ENCODE results near the gene NRG2.

NRG2 gene

DNA sequence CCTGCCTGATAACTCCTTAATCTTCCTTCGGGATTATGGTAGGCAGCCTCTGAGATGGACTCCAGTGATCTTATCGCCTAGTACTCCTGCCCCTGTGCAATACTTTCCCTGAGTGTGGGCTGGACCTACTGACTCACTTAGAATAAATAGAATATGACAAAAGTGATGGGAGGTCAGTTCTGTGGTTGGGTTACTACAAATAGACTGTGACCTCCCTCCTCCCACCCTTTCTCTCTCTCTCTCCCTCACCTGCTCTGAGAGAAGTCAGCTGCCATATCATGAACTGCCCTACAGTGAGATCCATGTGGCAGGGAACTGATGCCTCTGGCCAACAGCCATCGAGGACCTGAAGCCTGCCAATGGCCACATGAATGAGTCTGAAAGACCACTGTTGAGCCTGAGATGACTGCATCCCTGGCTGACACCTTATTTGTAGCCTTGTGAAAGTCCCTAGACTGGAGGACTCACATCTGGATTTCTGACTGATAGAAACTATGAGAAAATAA, 31.7 kb downstream of the NRG2 start:
- no peak for DNase-seq (ENCODE audit: low read depth)
- TF ChIP-seq, protein P1, sequence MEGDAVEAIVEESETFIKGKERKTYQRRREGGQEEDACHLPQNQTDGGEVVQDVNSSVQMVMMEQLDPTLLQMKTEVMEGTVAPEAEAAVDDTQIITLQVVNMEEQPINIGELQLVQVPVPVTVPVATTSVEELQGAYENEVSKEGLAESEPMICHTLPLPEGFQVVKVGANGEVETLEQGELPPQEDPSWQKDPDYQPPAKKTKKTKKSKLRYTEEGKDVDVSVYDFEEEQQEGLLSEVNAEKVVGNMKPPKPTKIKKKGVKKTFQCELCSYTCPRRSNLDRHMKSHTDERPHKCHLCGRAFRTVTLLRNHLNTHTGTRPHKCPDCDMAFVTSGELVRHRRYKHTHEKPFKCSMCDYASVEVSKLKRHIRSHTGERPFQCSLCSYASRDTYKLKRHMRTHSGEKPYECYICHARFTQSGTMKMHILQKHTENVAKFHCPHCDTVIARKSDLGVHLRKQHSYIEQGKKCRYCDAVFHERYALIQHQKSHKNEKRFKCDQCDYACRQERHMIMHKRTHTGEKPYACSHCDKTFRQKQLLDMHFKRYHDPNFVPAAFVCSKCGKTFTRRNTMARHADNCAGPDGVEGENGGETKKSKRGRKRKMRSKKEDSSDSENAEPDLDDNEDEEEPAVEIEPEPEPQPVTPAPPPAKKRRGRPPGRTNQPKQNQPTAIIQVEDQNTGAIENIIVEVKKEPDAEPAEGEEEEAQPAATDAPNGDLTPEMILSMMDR (IDR thresholded peaks at IDR 0.05; ENCODE audit: control insufficient read depth, insufficient read depth, low read depth, low read length, missing control alignments): no peak
- no peak overlapping the region for H3K4me3 ChIP-seq (ENCODE audit: control insufficient read depth, low read depth, low read length)

DNA sequence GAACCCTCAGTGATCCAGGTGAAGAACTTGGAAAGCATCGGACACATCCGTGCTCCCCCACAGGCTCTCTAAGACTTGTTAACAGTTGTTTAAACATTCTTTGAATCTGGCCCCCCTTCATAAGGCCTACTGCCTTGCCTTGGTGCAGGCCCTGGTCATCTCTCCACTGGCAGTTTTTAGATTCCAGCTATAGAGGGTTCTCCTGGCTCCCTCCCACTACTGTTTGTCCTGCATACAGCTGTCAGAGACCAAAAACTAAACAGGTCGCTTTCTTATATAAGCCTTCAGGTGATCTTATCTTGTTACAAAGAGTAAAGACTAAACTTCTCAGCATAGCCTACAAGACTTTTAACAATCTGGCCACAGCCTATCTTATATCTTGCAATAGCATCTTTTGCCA, 32.3 kb downstream of the NRG2 start:
- DNase-seq (ENCODE audit: low read depth): no peak
- TF ChIP-seq, protein P1 (IDR thresholded peaks at IDR 0.05; ENCODE audit: control insufficient read depth, insufficient read depth, low read depth, low read length, missing control alignments): no peak
- no peak overlapping the region for H3K4me3 ChIP-seq (ENCODE audit: control insufficient read depth, low read depth, low read length)

DNA sequence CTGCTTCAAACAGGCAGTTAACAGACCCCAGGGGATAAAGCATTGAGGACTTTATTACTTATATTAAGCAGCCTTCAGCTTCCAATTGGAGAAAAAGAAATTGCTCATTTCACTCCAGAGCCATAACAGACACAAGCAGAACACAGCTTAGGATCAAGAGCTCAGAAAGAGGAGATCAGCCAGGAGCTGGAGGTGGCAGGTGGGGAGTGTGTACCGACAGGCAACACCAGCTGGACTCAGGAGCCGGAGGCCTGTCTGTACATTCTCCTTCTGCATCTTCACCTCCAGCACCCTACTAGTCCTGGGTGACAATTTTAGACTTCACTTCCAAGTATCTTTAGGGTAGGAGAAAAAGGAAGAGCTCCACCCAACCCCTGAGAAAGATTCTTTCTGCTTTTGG, 35.8 kb downstream of the NRG2 start:
- TF ChIP-seq, protein P1 (IDR thresholded peaks at IDR 0.05; ENCODE audit: control insufficient read depth, insufficient read depth, low read depth, low read length, missing control alignments): no peak
- H3K4me3 ChIP-seq (ENCODE audit: control insufficient read depth, low read depth, low read length): no peak overlapping the region
- DNase-seq (ENCODE audit: low read depth): no peak

DNA sequence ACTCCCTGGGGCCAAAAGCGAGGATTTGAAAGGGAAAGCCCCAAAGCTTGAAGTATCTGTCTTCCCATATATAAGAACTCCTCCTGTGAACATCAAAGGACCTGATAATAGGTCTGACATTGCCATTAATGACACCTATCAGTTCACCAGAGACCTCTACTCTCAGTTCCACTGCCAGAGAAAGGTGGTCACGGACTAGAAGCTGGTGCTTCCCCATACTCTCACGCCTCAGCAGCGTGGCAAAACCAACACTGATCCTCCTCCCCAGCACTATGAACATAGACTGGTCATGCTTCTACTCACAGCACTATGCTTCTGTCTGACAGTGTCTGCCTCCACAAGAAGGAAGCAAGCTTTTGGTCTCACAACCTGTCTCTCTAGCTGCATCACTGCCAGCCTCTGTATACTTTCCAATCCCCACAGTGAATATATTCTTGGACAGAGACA, 37.9 kb downstream of the NRG2 start:
- no peak for DNase-seq (ENCODE audit: low read depth)
- no peak overlapping the region for H3K4me3 ChIP-seq (ENCODE audit: control insufficient read depth, low read depth, low read length)
- TF ChIP-seq, protein P1 (IDR thresholded peaks at IDR 0.05; ENCODE audit: control insufficient read depth, insufficient read depth, low read depth, low read length, missing control alignments): no peak

DNA sequence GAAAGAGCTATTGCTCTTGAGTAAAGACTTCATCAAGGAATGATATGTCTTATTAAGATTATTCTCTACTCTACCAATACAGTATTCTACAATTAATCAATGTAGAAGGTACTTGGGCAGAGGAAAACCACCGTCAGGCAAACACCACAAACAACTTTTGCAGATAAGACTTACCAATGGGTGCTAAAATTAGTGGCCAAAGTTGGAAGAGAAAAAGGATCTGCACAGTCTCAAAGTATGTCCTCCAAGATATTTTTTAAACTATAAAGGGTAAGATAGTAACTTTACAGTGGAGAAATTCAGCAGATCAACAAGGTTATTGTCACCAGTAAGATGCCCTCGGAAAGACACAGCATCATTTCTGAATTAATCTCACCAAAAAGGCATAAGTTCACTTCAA, 38.9 kb downstream of the NRG2 start:
- H3K4me3 ChIP-seq (ENCODE audit: control insufficient read depth, low read depth, low read length): no peak overlapping the region
- TF ChIP-seq, protein P1 (IDR thresholded peaks at IDR 0.05; ENCODE audit: control insufficient read depth, insufficient read depth, low read depth, low read length, missing control alignments): no peak
- DNase-seq (ENCODE audit: low read depth): no peak

DNA sequence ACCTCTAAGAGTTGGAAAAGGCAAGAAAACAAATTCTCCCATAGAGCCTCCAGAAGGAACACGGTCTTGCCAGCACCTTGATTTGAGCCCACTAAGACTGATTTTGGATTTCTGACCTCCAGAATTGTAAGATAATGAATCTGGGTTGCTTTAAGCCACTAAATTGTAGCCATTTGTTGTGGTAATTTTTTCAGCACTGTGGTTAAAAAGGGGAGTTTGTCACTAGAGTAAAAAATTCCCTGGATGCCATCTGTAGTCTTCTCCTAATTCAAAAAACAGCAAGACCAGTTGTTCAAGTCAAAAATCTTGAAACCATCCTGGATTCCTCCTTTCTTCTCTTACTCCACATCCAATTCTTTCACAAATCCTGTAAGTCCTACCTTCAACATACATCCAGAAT, 39.6 kb downstream of the NRG2 start:
- no peak for DNase-seq (ENCODE audit: low read depth)
- TF ChIP-seq, protein P1 (IDR thresholded peaks at IDR 0.05; ENCODE audit: control insufficient read depth, insufficient read depth, low read depth, low read length, missing control alignments): no peak

DNA sequence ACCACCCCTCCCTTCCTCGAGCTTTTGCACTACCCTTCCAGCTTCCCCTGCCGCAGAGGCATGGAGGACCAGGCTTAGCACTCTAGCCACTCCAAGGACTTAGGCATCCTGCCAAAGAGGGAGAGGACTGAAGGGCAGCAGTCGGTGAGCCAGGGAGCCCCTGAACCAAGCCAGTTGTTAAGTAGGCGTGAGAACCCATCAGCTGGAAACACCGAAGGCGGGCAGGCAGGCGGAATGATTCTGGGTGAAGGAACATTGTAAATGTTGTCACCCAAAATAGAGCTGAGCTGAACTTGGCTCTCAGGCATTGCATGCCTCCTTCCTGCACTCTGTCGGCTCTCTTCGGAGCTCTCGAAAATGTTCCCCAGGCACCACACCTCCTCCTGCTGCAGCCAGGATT, 42.8 kb downstream of the NRG2 start:
- TF ChIP-seq, protein P1 (IDR thresholded peaks at IDR 0.05; ENCODE audit: control insufficient read depth, insufficient read depth, low read depth, low read length, missing control alignments): no peak
- DNase-seq (ENCODE audit: low read depth): no peak
- no peak overlapping the region for H3K4me3 ChIP-seq (ENCODE audit: control insufficient read depth, low read depth, low read length)

More for the DNA sequence above, 39.6 kb downstream of the NRG2 start:
- no peak overlapping the region for H3K4me3 ChIP-seq (ENCODE audit: control insufficient read depth, low read depth, low read length)

Data from AG09309 (cell line).